HuH-7 (cell line): Measurements from ENCODE around the gene PDCD6IP.
A peak's percentile ranks its signal among the peaks of the same experiment; 100 is the strongest.

Experiments used
- DNase-seq: peaks from one replicate; pipeline ENCODE4 v3.0.0; 2011; ENCODE audit warnings: low spot score

PDCD6IP gene

DNA sequence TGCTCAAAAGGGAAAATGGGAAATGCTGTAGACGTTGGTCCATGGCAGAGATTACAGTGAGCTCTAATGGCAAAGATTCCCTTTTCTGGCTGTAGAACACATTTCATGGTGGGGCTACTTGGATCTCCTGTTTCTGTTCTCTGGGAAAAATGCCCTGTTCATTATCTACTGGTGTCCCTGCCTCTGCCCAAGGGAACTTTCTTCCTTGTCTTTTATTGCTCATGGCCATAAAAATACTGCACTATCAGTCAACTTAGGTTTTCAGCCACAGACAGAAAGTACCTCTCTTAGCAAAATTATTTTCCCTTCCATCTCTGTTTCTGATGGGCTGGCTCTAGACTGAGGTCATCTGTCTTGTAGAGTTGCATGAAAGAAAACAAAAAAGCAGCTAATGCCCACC, 98.9 kb downstream of the PDCD6IP start:
- DNase-seq = no peak

GRCh38 chr3:33898901-33899300, 100.5 kb downstream of the PDCD6IP start:
- DNase-seq = no peak

- no peak for DNase-seq
Measured at GRCh38 chr3:33900440-33900808, 102.0 kb downstream of the PDCD6IP start.

- DNase-seq = no peak
Measured at GRCh38 chr3:33900809-33901505, 102.5 kb downstream of the PDCD6IP start.

DNA sequence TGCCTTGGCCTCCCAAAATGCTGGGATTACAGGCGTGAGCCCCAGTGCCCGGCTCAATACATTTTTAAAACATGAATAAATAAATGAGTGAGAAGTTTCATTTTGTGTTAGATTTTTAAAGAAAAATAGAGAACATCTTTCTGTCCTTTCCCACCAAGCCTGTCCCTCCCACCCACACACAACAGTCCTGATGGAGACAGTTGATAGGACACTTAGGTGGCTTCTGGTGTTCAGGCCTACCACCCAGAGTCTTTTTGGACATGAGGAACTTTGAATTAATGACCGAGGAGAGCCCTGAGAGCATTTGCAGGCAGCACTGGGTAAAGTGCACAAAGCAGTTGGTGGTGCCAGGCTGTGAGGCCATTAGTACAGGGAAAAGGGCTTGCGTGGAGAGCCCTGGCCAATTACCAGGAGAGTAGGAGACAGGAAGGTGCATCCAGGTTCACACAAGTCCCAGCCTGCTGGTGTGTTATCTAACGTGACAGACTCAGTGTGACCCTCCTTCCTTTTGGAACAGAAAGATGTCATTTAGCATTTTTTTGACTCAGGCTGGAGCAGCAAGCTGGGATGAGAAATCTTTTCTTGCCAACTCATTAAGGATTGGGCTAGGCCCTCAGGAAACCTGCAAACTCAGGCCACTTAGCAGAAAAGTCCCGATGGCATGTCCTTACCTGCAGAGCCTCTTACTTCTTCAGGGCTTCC, 103.6 kb downstream of the PDCD6IP start:
- no peak for DNase-seq

- no peak for DNase-seq
Measured at GRCh38 chr3:33904730-33905129, 106.3 kb downstream of the PDCD6IP start.

- no peak for DNase-seq
Measured at GRCh38 chr3:33908250-33908851, 109.9 kb downstream of the PDCD6IP start.

GRCh38 chr3:33909547-33909946, 111.1 kb downstream of the PDCD6IP start:
- DNase-seq = no peak

GRCh38 chr3:33910031-33910430, 111.6 kb downstream of the PDCD6IP start:
- no peak for DNase-seq

DNA sequence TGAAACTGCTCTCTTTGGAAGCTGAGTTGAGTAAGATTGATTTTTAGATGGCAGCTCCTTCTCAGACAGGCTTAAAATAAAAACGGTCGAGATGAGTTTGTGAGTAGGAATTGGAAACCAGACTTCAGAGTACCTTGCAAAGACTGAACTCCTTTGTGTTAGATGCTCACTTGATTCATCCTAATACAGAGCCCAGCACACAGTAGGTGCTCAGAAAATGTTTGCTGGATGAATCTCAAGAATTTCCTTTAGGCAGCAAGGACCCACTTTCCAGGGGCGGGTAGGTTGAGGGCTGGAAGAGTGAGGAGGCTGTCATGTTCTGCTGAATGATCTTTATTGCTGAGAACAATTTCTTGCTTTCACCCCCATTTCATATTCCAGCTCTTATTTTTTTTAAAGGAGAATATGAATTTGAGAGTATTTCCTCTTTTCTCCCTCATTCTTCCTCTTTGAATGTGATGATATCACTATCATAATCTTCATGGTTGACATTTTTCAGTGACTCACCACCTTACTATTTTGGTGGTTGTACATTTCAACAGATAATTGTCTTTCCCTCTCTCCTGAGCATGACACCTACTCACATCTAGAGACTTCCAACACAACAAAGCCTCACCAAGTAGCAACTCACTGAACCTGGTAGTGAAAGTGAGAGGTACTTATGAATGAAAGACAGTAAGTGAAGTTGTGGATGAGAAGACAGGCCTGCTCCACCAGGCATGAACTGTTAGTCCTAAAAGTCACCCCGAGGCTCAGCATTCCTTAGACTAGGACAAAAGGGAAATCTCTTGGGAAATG, 113.3 kb downstream of the PDCD6IP start:
- DNase-seq = no peak

DNA sequence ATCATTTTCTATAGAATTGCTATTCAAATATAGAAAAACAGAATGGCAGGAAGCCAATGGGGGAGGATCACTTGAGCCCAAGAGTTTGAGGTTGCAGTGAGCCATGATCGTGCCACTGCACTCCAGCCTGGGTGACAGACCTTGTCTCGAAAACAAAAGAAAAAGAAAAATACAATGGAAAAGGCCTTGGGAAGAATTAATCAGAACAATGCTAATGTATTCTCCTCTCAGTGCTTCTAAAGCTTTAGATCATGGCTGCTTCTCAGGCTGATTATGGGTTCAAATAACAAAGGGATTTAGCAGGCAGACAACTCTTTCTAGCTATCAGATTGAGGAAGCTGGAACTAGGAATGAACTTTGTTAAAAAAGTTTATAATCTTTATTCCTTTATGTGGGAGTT, 115.8 kb downstream of the PDCD6IP start:
- no peak for DNase-seq

- no peak for DNase-seq
Measured at GRCh38 chr3:33914731-33915379, 116.4 kb downstream of the PDCD6IP start.

GRCh38 chr3:33915796-33916546, 117.5 kb downstream of the PDCD6IP start:
- DNase-seq = peak; percentile 30

DNA sequence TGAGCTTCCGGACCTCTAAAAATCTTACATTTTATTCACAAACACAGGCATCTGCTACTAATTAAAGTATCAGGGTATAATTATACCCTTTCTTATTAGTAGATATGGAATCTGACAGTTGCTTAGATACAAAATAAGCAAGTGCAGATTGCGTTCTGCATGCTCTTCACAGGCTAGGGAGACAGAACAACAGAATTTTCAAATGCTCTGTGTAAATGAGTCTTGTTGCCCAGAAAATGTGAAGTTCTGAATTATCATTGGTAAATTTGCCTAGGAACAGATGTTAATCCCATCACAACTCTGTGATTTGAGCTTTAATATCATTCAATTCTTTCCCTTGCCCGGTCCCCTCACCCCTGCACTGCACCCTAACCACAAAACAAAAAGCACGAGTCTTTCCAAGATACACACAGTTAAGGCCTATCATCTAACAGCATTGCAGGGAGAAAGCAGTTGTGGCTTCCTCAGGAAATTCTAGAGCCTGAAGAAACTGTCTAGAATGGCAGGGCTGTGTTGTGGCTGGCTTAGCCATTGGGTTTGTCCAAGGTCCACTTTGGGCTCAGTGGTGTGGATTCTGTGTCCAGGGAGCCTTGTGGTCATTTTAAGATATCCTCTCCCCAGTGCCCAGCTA, 119.8 kb downstream of the PDCD6IP start:
- DNase-seq = no peak
